ENCODE measurements around the gene UBE4A.

The UBE4A gene

GRCh38 chr11:118341815-118342489 is 17.4 kb upstream of the UBE4A start:
- no peak for DNase-seq

- DNase-seq = no peak
Observed at GRCh38 chr11:118342503-118343161, 16.8 kb upstream of the UBE4A start, which contains the start of gene CD3D. TSS of gene CD3D (minus strand) at chr11:118342705. CDS start at chr11:118342607, 98 bp downstream.

DNA sequence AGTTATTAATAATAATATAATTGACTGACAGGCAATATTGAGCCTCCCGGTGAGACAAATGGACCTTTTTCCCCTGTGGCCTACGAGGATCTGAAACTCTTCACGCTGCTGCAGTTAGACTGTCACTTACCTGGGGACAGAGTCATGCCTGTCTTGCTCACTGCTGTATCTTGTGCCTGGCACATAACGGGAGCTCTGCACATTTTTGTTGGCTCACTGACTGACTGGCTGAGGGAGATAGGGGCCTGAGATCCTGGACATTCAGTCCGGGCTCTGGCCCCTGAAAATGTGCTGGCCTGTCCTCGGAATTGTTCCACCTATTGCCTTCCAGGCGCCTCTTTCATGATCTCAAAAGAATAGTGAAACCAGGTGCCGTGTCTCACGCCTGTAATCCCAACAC is 16.2 kb upstream of the UBE4A start:
- DNase-seq = no peak

DNA sequence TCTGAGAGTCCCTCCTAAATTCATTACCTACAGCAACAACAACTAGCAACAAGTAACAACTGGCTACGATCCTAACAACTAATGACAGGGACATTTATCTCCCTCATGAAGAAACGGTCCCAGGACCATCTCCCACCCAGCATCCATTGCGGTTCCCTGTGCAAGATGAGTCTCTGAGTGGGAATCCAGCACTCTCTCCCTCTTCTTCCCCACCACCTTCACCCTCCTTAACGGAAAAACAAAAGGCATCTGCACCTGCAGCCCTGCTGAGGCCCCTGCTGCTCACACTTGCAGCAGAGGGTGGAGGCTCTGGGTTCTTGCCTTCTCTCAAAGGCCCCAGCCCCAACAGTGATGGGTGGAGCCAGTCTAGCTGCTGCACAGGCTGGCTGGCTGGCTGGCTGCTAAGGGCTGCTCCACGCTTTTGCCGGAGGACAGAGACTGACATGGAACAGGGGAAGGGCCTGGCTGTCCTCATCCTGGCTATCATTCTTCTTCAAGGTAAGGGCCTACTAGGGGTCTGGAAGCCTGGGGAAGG is 15.4 kb upstream of the UBE4A start, which contains the start of gene CD3G:
Gene CD3G, plus strand, starts transcription at position 364 of the 535 bp plus-strand sequence. Its CDS starts 80 bp downstream, at position 444.
- DNase-seq = no peak

DNA sequence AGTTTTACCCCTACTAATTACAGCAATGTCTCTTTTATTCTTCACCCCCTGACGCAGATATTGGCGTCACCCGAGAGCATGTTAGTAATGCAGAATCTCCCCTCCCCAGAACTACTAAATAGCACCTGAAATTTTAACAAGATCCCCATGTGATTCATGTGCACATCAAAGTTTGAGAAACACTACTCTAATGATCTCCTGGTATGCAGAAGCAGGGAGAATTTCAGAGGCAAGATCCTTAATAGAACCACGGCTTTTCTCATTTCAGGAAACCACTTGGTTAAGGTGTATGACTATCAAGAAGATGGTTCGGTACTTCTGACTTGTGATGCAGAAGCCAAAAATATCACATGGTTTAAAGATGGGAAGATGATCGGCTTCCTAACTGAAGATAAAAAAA is 9.9 kb upstream of the UBE4A start:
- DNase-seq = no peak

GRCh38 chr11:118353084-118353710 is 6.2 kb upstream of the UBE4A start:
- no peak for DNase-seq

DNA sequence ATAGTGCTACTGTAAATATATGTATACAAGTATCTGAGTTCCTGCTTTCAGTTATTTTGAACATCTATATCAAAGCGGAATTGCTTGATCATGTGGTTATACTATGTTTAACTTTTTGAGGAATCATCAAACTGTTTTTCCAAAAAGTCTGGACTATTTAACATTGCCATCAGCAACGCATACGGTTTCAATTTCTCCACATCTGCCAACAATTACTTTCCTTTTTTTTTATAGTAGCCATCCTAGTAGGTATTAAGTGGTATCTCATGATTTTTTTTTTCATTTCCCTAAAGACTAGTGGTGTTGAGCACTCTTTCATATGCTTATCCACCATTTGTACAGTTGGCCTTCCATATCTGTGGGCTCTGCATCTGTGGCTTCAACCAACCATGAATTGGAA is 1.3 kb upstream of the UBE4A start:
- DNase-seq = no peak

DNA sequence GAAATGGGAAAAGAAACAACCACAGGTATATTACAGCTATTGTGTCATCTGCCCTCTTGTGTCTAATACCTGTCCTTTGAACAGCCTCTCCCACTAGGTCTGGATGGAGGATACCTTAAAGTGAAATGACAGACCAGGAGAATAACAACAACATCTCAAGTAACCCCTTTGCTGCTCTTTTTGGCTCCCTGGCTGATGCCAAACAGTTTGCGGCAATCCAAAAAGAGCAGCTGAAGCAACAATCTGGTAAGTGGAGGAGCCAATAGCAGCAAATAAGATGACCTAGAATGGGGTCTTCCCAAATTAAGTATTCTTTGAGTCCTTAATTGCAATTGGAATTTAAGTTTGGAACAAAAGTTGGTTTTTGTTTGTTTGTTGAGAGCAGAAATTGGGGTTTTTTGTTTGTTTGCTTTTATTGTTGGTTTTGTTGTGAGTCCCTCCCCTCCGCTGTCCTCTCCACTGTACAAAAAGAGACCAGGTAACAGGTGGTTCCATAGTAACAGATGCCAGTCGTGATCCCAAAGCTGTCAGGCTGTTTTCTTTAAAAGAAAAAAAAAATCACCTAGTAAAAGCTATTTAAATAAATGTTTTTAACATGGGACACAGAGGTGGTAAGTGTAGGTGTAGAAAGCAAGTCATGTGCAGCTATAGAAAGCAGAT is 5.7 kb downstream of the UBE4A start:
- no peak for DNase-seq

- DNase-seq = no peak
Observed at GRCh38 chr11:118366287-118366686, 6.9 kb downstream of the UBE4A start.

DNA sequence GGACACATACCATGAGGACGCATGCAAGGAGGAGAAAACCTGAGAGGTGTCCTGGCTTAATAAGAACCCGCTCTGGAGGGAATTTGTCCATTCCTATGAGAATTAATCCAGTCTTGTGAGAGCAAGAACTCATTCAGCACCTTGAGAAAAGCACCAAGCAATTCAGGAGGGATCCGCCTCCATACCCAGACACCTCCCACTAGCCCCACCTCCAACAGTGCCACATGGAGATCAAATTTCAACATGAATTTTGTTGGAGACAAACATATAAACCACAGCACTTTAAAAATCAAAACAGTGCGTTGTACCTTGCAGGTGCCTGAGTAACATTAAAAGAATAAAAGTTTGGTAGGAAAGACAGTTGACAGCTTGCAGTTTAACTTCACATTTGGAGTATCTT is 11.4 kb downstream of the UBE4A start:
- DNase-seq = no peak

DNA sequence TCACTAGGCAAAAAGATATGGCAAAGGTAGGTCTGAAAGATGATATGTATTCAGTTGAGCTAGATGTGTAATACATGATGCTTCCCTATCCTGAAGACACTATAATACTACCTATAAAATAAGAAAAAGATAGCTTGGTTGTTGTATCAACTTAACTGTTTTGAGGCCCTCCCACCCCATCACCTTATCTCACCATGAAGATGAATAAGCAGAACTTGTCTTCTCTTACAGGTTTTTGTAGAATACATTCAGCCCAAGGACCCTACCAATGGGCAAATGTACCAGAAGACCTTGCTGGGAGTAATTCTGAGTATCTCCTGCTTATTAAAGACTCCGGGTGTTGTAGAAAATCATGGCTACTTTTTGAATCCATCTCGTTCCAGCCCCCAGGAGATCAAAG is 13.9 kb downstream of the UBE4A start:
- no peak for DNase-seq

- DNase-seq = no peak
Observed at GRCh38 chr11:118373871-118374270, 14.5 kb downstream of the UBE4A start.

GRCh38 chr11:118374729-118375128 is 15.3 kb downstream of the UBE4A start:
- no peak for DNase-seq

DNA sequence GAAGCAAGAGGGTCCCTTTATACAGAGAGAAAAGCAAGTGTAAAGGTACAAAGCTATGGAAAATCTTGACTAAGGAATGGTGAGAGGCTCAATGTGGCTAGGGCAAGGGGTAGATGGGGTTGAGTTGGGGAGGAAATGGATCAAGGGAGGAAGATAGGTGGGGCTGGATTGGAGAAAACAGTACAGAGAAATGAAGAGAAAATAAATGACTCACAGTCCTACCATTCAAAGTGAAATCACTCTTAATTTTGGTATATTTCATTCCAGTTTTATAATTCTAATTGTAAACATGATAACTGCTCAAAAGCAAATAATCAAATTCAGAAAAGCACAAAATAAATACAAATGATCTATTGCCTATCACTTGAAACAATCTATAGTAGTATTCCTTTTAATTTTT is 16.6 kb downstream of the UBE4A start:
- no peak for DNase-seq

DNA sequence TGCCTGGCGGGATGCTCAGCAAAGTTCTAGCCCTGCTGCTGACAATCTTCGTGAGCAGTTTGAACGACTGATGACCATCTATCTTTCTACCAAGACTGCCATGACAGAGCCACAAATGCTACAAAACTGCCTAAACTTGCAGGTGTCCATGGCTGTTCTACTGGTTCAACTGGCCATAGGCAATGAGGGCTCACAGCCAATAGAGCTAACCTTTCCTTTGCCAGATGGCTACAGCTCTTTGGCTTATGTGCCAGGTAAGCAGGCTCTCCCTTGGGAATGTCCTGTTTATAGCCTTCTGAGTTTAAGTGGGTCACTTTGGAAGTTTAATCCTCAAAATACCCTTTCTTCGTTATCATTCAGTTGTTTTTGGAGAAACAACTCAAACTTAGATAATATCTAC is 20.1 kb downstream of the UBE4A start:
- no peak for DNase-seq

DNA sequence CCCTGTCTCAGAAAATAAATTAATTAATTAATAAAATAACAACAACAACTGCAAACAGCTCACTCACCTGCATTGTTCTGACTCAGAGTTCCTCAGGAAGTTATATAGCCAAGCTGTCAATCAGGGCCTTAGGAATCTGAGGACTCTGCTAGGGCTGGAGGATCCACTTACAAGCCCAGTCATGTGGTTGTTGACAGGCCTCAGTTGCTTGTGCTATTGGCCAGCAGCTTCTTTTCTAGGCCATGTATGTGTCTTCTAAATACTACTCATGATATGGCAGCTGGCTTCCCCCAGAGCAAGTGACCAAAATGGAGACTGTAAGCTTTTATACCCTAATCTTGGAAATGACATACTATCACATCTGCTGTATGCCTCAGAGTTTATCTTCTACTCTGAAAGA is 21.2 kb downstream of the UBE4A start:
- no peak for DNase-seq

DNA sequence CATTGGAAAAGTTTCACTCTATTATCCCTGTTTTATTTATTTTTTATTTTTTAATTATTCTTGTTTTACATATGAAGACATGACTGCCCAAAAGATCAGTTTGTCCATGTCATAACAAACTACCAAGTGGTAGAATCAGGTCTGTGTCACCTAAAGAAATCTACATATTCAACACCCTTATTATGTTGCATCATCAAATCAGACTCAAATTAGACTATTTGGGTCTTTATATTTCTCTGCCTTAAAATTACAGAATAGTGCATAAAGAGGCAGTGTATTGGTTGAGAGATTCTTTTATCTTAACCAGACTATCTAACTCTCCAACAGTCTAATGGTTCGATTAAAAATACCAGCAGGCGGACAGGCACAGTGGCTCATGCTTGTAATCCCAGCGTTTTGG is 23.6 kb downstream of the UBE4A start:
- DNase-seq = no peak

- DNase-seq = no peak
Observed at GRCh38 chr11:118383657-118384056, 24.3 kb downstream of the UBE4A start.

DNA sequence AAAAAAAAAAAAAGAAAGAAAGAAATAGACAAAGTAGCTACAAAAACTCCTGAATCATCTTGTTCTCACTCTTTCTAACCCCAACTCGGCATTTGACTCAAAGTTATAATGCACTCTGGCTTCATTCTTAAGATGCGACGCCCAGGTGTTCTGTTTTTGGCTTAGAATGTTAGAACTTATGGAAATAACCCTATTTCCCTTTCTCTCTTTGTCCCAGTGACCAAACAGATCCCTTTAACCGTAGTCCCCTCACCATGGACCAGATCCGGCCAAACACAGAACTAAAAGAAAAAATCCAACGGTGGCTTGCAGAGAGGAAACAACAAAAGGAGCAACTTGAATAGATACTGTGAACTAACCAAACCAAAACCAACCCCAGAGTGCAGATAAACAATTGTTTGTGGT is 36.7 kb downstream of the UBE4A start:
- no peak for DNase-seq

- no peak for DNase-seq
Observed at GRCh38 chr11:118397448-118397847, 38.0 kb downstream of the UBE4A start.

DNA sequence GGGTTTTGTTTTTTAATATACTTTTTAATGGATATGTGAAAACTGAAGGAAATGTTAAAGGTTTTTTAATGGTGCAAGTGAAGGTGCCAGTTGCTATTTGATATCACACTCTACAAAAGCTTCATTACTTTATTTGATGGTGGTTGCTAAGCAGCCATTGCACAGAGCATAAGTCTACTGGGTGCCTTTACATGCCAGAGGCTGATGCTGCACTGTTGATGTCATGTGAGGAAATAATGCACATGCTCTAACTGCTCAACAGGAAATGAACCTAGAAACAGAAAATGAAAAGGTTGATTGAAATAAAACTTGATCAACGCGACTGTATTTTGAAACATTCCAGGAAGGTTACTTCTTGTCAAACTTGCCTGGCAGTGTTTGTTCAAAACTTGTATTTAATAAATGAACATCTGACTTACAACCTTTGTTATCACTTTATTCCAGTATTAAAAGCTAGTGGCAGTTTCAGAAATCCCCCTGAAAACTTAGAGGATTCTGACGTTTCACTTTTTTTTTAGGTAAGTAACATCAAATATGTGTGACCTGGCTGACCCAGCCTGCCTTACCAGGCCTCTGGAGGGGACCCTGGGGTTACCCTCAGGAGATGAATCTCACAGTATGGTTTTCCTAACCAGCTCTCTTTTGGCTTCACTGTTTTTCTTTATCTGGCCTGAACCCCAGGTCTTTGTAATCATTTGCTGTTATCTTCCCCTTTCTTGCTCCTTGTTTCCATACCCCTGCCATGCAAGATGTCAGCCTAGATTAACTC is 39.6 kb downstream of the UBE4A start:
- no peak for DNase-seq

DNA sequence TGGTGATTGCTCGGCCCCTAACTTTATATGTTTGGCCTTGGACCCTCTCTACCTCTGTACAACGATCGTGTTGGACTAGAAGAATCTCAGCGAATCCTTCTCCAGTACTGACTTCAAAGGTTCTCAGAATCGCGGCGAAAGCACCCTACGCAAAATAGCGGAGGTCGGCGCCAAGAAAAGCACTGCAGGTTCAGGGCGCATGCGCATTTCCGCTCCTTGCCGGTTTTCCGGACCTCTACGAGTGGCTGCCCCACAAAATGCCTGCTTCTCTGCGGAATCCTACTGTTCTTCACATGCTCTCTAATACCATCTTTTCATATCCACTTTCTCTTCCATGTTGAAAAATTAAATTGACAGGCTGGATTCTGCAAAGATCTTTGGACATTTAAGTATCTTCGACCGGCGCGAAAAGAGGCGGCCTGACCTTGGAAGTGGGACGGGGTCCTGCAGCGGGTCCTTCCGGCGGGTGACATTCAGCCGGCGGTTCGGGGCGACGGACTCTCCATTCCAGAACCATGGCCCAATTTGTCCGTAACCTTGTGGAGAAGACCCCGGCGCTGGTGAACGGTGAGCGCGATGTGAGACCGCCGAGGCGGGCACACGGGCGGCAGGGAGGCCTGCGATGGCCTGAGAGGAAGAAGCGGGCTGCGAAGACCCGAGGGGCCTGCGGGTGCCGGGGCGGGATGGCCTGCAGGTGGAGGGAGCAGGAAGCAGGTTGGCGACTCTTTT is 41.9 kb downstream of the UBE4A start, which contains the start of gene ATP5MG:
Gene ATP5MG, plus strand, starts transcription at position 456 of the 729 bp plus-strand sequence. Its CDS starts 60 bp downstream, at position 516.
- no peak for DNase-seq

Data from SIG-M5 (cell line).